ENCODE results near the gene GAS6. TPM values are rescaled to one million over a fixed set of nuclear protein-coding genes. Genes with fewer than 3 reads are reported as not detected.
"Not testable (repeated sequence)": the region's sequence is repeated elsewhere in the genome, so short reads cannot be mapped to it uniquely, and the experiment has no call there.

The GAS6 gene
- total and polyA plus RNA-seq, 2 donors = 55.1 to 327 TPM

- Histone ChIP-seq H3K4me3 (ENCODE audit: low read depth, low read length) (no peak overlapping the region), H3K36me3 (ENCODE audit: insufficient read depth) (no peaks in the 10 kb centered on the region), H3K27ac (ENCODE audit: low read depth) (no peak overlapping the region), H3K4me1 (ENCODE audit: insufficient read depth) (no peaks in the 10 kb centered on the region)
- 81% methylated on average over 20 of the region's 20 CpGs for WGBS
- DNase-seq (ENCODE audit: extremely low spot score) = no peak
These were observed 67.5 kb downstream of the GAS6 start for GRCh38 chr13:113796211-113796963.

DNA sequence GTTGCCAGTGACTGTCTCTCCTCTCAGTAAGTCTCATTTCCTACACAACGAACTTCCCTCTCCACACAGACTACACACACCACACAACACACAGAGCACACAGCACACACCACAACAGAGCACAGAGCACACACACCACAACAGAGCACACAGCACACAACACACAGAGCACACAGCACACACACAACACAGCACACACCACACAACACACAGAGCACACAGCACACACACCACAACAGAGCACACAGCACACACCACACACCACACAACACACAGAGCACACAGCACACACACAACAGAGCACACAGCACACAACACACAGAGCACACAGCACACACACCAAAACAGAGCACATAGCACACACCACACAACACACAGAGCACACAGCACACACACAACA is 68.5 kb downstream of the GAS6 start:
- not testable (repeated sequence) for H3K4me3 ChIP-seq (ENCODE audit: low read depth, low read length); H3K4me1 ChIP-seq (ENCODE audit: insufficient read depth); H3K27ac ChIP-seq (ENCODE audit: low read depth); DNase-seq (ENCODE audit: extremely low spot score); H3K36me3 ChIP-seq (ENCODE audit: insufficient read depth)
- WGBS = 23% methylated on average over 1 of the region's 1 CpG

GRCh38 chr13:113794764-113795173 is 69.1 kb downstream of the GAS6 start:
- no peaks in the 10 kb centered on the region for H3K36me3 ChIP-seq (ENCODE audit: insufficient read depth)
- no peak overlapping the region for H3K27ac ChIP-seq (ENCODE audit: low read depth)
- H3K4me1 ChIP-seq (ENCODE audit: insufficient read depth) = no peaks in the 10 kb centered on the region
- 86% methylated on average over 24 of the region's 24 CpGs for WGBS
- H3K4me3 ChIP-seq (ENCODE audit: low read depth, low read length) = no peak overlapping the region
- no peak for DNase-seq (ENCODE audit: extremely low spot score)

DNA sequence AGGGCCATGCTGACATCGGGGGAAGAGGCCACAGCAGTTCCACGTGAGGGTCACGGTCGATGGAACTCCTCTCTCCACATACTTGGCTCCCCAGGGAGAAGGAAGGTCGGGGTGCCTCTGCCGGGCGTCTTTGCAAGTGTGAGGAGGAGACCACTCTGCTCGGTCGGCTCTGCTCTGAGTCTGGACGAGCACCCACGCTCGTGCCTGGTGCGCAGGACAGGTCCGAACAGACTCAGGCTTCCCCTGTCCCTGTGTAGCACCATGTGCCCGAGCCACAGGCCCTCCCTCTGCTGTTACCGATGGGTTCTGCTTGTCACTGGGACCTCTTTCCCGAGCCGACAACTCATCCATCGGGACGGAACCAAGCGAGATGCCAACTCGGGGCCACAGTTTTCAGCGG is 69.8 kb downstream of the GAS6 start:
- Histone ChIP-seq H3K27ac (ENCODE audit: low read depth) (no peak overlapping the region), H3K4me1 (ENCODE audit: insufficient read depth) (no peaks in the 10 kb centered on the region), H3K36me3 (ENCODE audit: insufficient read depth) (no peaks in the 10 kb centered on the region), H3K4me3 (ENCODE audit: low read depth, low read length) (no peak overlapping the region)
- no peak for DNase-seq (ENCODE audit: extremely low spot score)
- 90% methylated on average over 23 of the region's 23 CpGs for WGBS

DNA sequence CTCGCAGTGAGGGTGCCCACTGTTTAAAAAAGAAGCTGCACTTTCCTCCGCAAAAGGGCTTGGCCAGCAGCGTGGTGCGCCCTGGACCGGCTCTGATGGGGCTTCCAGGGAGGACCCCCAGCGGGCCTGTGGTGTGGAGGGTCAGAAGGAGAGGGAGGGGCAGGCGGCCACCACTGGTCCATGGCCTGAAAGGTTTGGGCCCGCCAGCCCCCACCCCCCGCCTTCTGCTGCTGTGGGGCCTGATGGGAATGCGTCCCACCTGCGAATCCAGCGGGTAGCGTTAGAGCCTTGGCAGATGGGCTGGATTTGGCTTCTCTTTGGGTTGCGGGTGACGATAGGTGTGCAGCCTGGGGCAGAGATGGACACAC is 70.2 kb downstream of the GAS6 start:
- no peaks in the 10 kb centered on the region for H3K4me1 ChIP-seq (ENCODE audit: insufficient read depth)
- H3K4me3 ChIP-seq (ENCODE audit: low read depth, low read length) = no peak overlapping the region
- H3K27ac ChIP-seq (ENCODE audit: low read depth) = no peak overlapping the region
- no peak for DNase-seq (ENCODE audit: extremely low spot score)
- H3K36me3 ChIP-seq (ENCODE audit: insufficient read depth) = no peaks in the 10 kb centered on the region
- WGBS = 95% methylated on average over 15 of the region's 15 CpGs

GRCh38 chr13:113792886-113793717 is 70.8 kb downstream of the GAS6 start:
- no peaks in the 10 kb centered on the region for H3K36me3 ChIP-seq (ENCODE audit: insufficient read depth)
- DNase-seq (ENCODE audit: extremely low spot score) = no peak
- no peaks in the 10 kb centered on the region for H3K4me1 ChIP-seq (ENCODE audit: insufficient read depth)
- 80% methylated on average over 33 of the region's 33 CpGs for WGBS
- H3K27ac ChIP-seq (ENCODE audit: low read depth) = no peak overlapping the region
- H3K4me3 ChIP-seq (ENCODE audit: low read depth, low read length) = no peak overlapping the region

- no peak for DNase-seq (ENCODE audit: extremely low spot score)
- Histone ChIP-seq H3K4me3 (ENCODE audit: low read depth, low read length) (no peak overlapping the region), H3K36me3 (ENCODE audit: insufficient read depth) (no peaks in the 10 kb centered on the region), H3K27ac (ENCODE audit: low read depth) (no peak overlapping the region), H3K4me1 (ENCODE audit: insufficient read depth) (no peaks in the 10 kb centered on the region)
- 77% methylated on average over 12 of the region's 12 CpGs for WGBS
These were observed 71.6 kb downstream of the GAS6 start for GRCh38 chr13:113792236-113792770.

DNA sequence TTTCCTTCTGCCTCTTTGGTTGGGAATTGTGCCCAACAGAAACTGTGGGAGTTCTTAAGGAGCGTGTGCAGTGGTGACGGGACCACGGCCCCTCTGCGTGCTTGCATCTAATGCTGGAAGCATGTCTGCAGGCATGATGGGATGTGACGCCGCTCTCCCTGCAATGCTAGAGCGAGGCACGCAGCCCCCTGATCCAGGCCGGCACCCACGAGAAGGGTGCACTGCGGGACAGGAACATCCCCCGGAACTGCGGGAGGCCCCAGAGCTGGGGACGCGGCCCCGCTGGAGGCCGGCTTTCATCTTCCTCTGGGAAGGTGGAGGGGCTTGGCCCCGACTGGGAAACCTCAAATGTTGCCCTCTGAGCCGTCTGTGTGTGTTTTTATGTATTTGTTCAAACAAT is 72.1 kb downstream of the GAS6 start:
- 72% methylated on average over 19 of the region's 19 CpGs for WGBS
- Histone ChIP-seq H3K4me1 (ENCODE audit: insufficient read depth) (no peaks in the 10 kb centered on the region), H3K36me3 (ENCODE audit: insufficient read depth) (no peaks in the 10 kb centered on the region), H3K4me3 (ENCODE audit: low read depth, low read length) (no peak overlapping the region), H3K27ac (ENCODE audit: low read depth) (no peak overlapping the region)
- DNase-seq (ENCODE audit: extremely low spot score) = no peak

GRCh38 chr13:113791226-113791625 is 72.7 kb downstream of the GAS6 start:
- Histone ChIP-seq H3K4me1 (ENCODE audit: insufficient read depth) (no peaks in the 10 kb centered on the region), H3K4me3 (ENCODE audit: low read depth, low read length) (no peak overlapping the region), H3K27ac (ENCODE audit: low read depth) (no peak overlapping the region), H3K36me3 (ENCODE audit: insufficient read depth) (no peaks in the 10 kb centered on the region)
- no peak for DNase-seq (ENCODE audit: extremely low spot score)
- WGBS = 83% methylated on average over 17 of the region's 17 CpGs

DNA sequence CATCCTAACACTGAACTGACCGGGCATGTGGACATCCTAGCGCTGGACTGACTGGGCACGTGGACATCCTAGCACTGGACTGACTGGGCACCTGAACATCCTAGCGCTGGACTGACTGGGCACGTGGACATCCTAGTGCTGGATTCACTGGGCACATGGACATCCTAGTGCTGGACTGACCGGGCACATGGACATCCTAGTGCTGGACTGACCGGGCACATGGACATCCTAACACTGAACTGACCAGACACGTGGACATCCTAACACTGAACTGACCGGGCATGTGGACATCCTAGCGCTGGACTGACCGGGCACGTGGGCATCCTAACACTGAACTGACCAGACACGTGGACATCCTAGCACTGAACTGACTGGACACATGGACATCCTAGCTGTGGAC is 73.9 kb downstream of the GAS6 start:
- H3K27ac ChIP-seq (ENCODE audit: low read depth); DNase-seq (ENCODE audit: extremely low spot score); H3K4me3 ChIP-seq (ENCODE audit: low read depth, low read length); H3K4me1 ChIP-seq (ENCODE audit: insufficient read depth); H3K36me3 ChIP-seq (ENCODE audit: insufficient read depth): not testable (repeated sequence)
- WGBS = 93% methylated on average over 13 of the region's 13 CpGs

- Histone ChIP-seq H3K4me1 (ENCODE audit: insufficient read depth) (no peaks in the 10 kb centered on the region), H3K27ac (ENCODE audit: low read depth) (no peak overlapping the region), H3K36me3 (ENCODE audit: insufficient read depth) (no peaks in the 10 kb centered on the region), H3K4me3 (ENCODE audit: low read depth, low read length) (no peak overlapping the region)
- WGBS = 81% methylated on average over 6 of the region's 6 CpGs
- DNase-seq (ENCODE audit: extremely low spot score) = no peak
These were observed 74.7 kb downstream of the GAS6 start for GRCh38 chr13:113789167-113789566.

DNA sequence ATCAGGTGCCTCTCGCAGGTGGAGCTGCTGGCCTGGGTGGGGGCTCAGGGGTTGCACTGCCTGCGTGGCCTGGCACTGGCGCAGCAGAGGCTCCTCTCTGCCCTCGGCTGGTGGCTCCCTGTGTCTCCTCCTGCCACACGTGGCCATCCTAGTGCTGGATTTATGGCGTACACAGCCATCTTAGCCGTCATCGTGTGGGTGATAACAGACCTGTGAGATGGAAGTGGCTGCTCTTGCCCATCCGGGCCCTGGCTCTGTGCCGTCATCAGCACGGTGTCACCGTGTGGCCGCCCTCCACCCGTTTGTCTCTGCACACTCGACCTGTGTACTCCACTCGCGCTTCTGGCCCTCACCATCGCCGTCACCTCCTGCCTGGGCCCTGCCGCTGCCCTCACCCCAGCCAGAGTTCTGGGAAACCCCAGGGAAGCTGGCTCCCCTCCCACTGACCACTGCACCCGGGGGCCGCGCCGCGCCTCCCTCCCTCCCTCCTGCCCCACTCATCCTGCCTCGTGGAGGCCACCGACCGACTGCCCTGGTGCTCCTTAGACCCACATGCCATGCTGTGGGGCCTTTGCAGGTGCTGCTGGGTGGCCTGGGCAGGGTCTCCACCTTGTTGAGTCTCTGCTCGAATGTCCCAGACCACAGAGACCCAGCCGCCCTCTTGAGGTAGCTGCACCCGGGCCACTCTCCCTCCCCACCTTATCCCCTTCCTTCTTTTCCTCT is 75.3 kb downstream of the GAS6 start:
- Histone ChIP-seq H3K27ac (ENCODE audit: low read depth) (no peak overlapping the region), H3K4me3 (ENCODE audit: low read depth, low read length) (no peak overlapping the region), H3K36me3 (ENCODE audit: insufficient read depth) (no peaks in the 10 kb centered on the region), H3K4me1 (ENCODE audit: insufficient read depth) (no peaks in the 10 kb centered on the region)
- WGBS = 85% methylated on average over 31 of the region's 31 CpGs
- no peak for DNase-seq (ENCODE audit: extremely low spot score)

- Histone ChIP-seq H3K4me3 (ENCODE audit: low read depth, low read length) (no peak overlapping the region), H3K27ac (ENCODE audit: low read depth) (no peak overlapping the region), H3K36me3 (ENCODE audit: insufficient read depth) (no peaks in the 10 kb centered on the region), H3K4me1 (ENCODE audit: insufficient read depth) (no peaks in the 10 kb centered on the region)
- DNase-seq (ENCODE audit: extremely low spot score) = no peak
- 74% methylated on average over 12 of the region's 12 CpGs for WGBS
These were observed 76.2 kb downstream of the GAS6 start for GRCh38 chr13:113787694-113788093.
